ENCODE data around the gene POLK.

The POLK gene

GRCh38 chr5:75566710-75567309 is 55.1 kb downstream of the POLK start:
- Histone ChIP-seq H3K79me2 (ENCODE audit: insufficient read depth, low read depth) (peaks cover 14% of the 10 kb centered on the region; the same call in 1 of the 2 replicates), H3K9ac (peak overlapping the region; percentile 8; the same call in 1 of the 2 replicates), H3K36me3 (ENCODE audit: insufficient read depth) (no peaks in the 10 kb centered on the region), H3K4me2 (peak overlapping the region; percentile 47), H3K27me3 (ENCODE audit: insufficient read depth, low read depth) (no peaks in the 10 kb centered on the region), H2AFZ (ENCODE audit: low read depth) (no peak overlapping the region), H3K27ac (peak overlapping the region; percentile 51), H4K20me1 (ENCODE audit: insufficient read depth) (no peaks in the 10 kb centered on the region), H3K4me3 (IDR thresholded peaks at IDR 0.05; ENCODE audit: insufficient read depth, low read depth, low read length) (no peak overlapping the region), H3K4me1 (ENCODE audit: low read depth, poor library complexity, severe bottlenecking) (peaks cover 16% of the 10 kb centered on the region)
- no peak for TF ChIP-seq CTCF (conservative IDR thresholded peaks at IDR 0.05; ENCODE audit: low read depth, low read length)

DNA sequence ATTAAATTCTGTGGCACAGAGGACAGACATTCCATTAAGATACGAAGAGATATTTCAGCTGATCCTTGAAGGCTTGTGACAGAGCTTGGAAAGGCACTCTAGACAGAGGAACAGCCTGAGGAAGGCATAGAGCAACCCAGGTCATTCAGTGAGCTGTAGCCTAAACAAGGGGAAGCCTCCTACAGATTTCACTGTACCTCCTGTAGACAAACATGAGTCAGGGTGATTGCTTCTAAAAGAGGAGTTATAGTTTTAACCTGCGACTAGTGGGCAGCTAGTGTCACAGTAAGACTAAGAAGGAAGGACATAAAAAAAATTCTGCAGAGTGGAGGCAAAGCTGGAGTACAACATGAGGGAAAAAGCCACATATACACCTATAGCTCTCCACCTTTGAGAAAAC is 56.0 kb downstream of the POLK start:
- Histone ChIP-seq H3K4me2 (no peak overlapping the region), H4K20me1 (ENCODE audit: insufficient read depth) (no peaks in the 10 kb centered on the region), H3K4me1 (ENCODE audit: low read depth, poor library complexity, severe bottlenecking) (peaks cover 16% of the 10 kb centered on the region), H3K9ac (no peak overlapping the region), H3K27ac (no peak overlapping the region), H2AFZ (ENCODE audit: low read depth) (no peak overlapping the region), H3K79me2 (ENCODE audit: insufficient read depth, low read depth) (peaks cover 10% of the 10 kb centered on the region; the same call in 1 of the 2 replicates), H3K36me3 (ENCODE audit: insufficient read depth) (no peaks in the 10 kb centered on the region), H3K4me3 (IDR thresholded peaks at IDR 0.05; ENCODE audit: insufficient read depth, low read depth, low read length) (no peak overlapping the region), H3K27me3 (ENCODE audit: insufficient read depth, low read depth) (no peaks in the 10 kb centered on the region)
- no peak for TF ChIP-seq CTCF (conservative IDR thresholded peaks at IDR 0.05; ENCODE audit: low read depth, low read length)

- no peak for TF ChIP-seq CTCF (conservative IDR thresholded peaks at IDR 0.05; ENCODE audit: low read depth, low read length)
- no peak overlapping the region for H3K9ac ChIP-seq
- peaks cover 16% of the 10 kb centered on the region for H3K4me1 ChIP-seq (ENCODE audit: low read depth, poor library complexity, severe bottlenecking)
- no peaks in the 10 kb centered on the region for H4K20me1 ChIP-seq (ENCODE audit: insufficient read depth)
- H3K4me3 ChIP-seq (IDR thresholded peaks at IDR 0.05; ENCODE audit: insufficient read depth, low read depth, low read length), result no peak overlapping the region
- no peak overlapping the region for H3K4me2 ChIP-seq
- H3K27ac ChIP-seq, result no peak overlapping the region
- H3K36me3 ChIP-seq (ENCODE audit: insufficient read depth), result no peaks in the 10 kb centered on the region
- H3K27me3 ChIP-seq (ENCODE audit: insufficient read depth, low read depth), result no peaks in the 10 kb centered on the region
- H3K79me2 ChIP-seq (ENCODE audit: insufficient read depth, low read depth), result peaks cover 10% of the 10 kb centered on the region; the same call in 1 of the 2 replicates
- H2AFZ ChIP-seq (ENCODE audit: low read depth), result no peak overlapping the region
Observed at GRCh38 chr5:75568202-75568601, 56.5 kb downstream of the POLK start.

- TF ChIP-seq CTCF (conservative IDR thresholded peaks at IDR 0.05; ENCODE audit: low read depth, low read length), result no peak
- H2AFZ ChIP-seq (ENCODE audit: low read depth), result no peak overlapping the region
- H3K4me2 ChIP-seq, result no peak overlapping the region
- no peaks in the 10 kb centered on the region for H3K36me3 ChIP-seq (ENCODE audit: insufficient read depth)
- H3K79me2 ChIP-seq (ENCODE audit: insufficient read depth, low read depth), result no peaks in the 10 kb centered on the region
- H3K4me3 ChIP-seq (IDR thresholded peaks at IDR 0.05; ENCODE audit: insufficient read depth, low read depth, low read length), result no peak overlapping the region
- H3K27ac ChIP-seq, result no peak overlapping the region
- no peaks in the 10 kb centered on the region for H4K20me1 ChIP-seq (ENCODE audit: insufficient read depth)
- H3K27me3 ChIP-seq (ENCODE audit: insufficient read depth, low read depth), result no peaks in the 10 kb centered on the region
- H3K9ac ChIP-seq, result no peak overlapping the region
- peaks cover 10% of the 10 kb centered on the region for H3K4me1 ChIP-seq (ENCODE audit: low read depth, poor library complexity, severe bottlenecking)
Observed at GRCh38 chr5:75571547-75571946, 59.9 kb downstream of the POLK start.

Data from KMS-11 (cell line).